Endometrial microvascular endothelial cells (primary cell): ENCODE data around the gene TMEM203. TPM values are rescaled to one million over a fixed set of nuclear protein-coding genes. Genes with fewer than 3 reads are reported as not detected.
"Not testable (repeated sequence)": the region's sequence is repeated elsewhere in the genome, so short reads cannot be mapped to it uniquely, and the experiment has no call there.

Experiments used
- in situ Hi-C: cut with HindIII; loops from 2 replicates; pipeline ENCODE4 v1.10.0; 2017; ENCODE audit warnings: low sequenced_read_pairs, low pct_unique_long_range_greater_than_20kb; ENCODE audit errors: inconsistent ontology term
- total RNA-seq: library from RNA; depleted of rRNA; stranded (reverse); fragments of >200 nt; gene quantifications from one replicate; pipeline ENCODE4 v1.2.3, GENCODE V29; 2015; ENCODE audit errors: inconsistent ontology term

TMEM203 gene
- total RNA-seq, 1 donor from 2014 or later: 28.1 TPM

- in situ Hi-C loops: not testable (repeated sequence)
Measured at GRCh38 chr9:137243266-137243625, 37.8 kb upstream of the TMEM203 start.

DNA sequence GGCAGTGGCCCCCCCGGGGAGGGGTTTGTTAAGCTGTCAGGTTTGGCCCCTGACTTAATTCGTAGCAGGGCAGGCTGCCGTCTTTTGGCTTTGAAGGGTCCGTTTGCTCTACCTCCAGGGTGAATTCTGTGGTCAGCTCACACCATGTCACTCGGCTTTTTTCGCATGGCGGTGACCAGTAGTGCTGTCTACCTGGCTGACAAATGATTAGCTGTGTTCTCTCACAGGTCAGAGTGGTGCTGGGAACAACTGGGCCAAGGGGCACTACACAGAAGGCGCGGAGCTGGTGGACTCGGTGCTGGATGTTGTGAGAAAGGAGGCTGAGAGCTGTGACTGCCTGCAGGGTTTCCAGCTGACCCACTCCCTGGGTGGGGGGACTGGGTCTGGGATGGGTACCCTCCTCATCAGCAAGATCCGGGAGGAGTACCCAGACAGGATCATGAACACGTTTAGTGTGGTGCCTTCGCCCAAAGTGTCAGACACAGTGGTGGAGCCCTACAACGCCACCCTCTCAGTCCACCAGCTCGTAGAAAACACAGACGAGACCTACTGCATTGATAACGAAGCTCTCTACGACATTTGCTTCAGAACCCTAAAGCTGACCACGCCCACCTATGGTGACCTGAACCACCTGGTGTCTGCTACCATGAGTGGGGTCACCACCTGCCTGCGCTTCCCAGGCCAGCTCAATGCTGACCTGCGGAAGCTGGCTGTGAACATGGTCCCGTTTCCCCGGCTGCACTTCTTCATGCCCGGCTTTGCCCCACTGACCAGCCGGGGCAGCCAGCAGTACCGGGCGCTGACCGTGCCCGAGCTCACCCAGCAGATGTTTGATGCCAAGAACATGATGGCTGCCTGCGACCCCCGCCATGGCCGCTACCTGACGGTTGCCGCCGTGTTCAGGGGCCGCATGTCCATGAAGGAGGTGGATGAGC lies 37.1 kb upstream of the TMEM203 start:
- in situ Hi-C loops: no loop called here

GRCh38 chr9:137241490-137242268 lies 36.2 kb upstream of the TMEM203 start:
- in situ Hi-C loops: no loop called here

- in situ Hi-C loops: no loop called here
Measured at GRCh38 chr9:137240841-137241489, 35.5 kb upstream of the TMEM203 start, which contains the start of gene TUBB4B. Gene TUBB4B (plus strand): TSS chr9:137241287. CDS start chr9:137241361, 74 bp downstream.

DNA sequence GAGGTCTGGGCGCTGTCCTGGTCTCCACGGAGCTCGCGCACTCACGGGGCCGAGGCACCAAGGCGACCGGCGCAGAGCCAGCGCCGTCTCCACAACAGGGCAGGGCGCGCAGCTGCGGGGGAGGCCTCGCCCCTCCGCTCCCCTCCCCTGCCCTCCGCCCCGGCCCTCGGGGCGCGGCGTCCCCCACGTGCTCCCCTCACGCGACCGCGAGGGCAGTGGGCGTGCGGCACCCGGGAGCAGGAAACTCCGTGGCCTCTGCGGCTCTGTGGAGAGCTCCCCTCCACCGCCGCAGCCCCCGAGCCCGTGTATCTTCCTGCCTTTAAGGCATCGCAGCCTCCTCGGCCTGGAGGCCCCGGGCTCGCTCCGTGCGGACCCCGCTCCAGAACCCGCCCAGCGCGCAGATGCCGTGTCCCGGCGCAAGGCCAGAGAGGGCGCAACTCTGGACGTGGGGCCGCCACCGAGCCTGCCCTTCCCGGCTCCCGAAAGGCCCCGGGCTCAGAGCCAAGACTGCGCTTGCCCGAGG lies 34.9 kb upstream of the TMEM203 start:
- in situ Hi-C loops: no loop called here

- in situ Hi-C loops: not testable (repeated sequence)
Measured at GRCh38 chr9:137239541-137240200, 34.2 kb upstream of the TMEM203 start.

DNA sequence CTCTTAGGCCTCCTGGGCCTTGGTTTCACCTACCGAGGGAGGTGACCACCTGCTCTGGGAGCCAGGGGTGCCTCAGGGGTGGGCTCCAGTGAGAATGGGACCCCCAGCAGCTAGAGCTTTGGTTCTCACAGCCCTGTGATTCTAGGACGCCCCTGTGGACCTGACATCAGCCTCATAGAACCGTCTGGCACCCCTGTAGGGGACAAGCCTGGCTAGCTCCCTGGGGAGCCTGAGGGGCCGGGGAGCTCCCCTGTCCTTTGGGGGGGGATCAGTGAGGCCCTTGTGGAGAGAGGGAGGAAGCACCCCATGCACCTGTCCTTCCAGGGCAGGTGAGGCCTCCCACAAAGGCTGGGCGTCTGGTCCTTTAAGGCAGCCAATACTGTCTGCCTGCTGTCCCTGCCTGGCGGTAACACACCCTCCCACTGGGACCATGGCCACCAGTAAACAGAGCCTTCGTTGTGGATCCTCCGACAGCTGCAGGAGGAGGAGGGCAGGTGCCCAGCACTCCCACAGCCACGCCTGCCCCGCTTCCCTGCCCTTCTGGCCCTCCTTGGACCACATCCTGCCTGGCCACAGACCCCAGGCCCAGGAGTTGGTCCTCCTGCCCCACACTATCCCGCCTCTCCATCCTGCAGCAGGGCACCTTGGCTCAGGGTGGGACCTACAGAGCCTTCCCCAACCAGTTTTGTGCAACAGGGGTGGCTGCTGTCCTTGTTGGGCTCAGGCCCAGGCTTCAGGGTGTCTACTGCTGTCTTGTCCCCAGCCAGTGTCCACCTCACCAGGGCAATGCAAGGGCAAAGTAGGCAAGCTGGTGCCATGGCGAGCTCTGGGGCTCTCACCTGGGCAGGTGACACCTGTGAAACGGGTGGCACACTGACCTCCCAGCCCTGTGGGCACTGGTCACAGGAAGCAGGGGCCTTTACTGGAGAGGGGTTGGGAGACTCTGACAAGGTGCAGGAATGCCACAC lies 32.6 kb upstream of the TMEM203 start:
- in situ Hi-C loops: no loop called here

DNA sequence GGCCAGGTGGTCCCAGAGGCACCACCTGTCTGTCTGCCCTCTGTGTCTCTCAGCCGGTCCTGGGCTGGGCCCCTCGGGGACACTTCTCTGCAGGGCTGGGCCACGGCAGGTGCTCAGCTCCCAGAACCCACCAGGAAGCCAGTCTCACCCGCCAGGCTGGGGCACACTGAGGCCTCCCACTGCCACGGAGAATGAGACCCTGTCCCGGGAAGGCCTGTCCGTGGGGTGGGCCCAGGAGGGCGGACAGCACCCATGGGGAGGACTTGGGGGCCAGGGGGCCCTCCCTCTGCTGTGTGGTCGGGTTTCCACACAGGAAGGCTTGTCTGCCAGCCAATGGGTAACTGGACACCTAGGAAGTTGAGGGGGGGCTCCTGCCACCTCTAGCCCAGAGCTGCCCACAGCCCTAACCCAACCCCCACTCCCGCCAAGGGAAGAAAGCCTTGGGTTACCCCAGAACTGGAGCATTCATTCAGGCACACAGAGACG lies 31.5 kb upstream of the TMEM203 start:
- in situ Hi-C loops: no loop called here

DNA sequence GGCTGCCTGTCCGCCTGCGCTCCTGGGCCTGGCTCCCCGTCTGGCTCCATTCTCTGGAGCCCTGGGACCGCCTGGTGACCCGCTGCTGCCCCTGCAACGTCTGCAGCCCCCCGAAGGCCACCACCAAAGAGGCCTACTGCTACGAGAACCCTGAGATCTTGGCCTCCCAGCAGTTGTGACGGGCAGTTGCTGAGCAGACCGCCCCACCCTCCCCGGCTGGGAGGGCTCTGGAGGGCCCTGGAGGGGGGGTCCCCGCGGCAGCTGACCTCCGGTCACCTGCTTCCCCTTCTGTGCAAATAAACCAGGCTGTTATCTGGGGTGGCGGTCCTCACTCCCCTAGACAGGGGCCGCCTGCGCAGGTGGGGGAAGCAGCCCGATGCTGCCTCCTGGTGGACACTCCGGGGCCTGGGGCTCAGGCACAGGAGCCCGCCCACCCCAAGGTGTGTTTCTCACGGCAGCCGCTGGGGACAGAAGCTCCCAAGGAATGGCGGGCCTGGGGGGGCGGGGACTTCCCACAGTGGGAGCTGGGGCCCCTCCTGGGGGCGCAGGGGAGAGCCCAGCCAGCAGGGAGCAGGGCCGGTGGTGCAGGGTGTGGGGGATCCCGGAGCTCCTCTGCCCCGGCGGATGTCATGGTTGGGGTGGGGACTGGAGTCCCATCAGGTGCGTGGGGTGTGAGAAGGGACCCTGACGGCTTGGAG lies 30.9 kb upstream of the TMEM203 start:
- in situ Hi-C loops: no loop called here

DNA sequence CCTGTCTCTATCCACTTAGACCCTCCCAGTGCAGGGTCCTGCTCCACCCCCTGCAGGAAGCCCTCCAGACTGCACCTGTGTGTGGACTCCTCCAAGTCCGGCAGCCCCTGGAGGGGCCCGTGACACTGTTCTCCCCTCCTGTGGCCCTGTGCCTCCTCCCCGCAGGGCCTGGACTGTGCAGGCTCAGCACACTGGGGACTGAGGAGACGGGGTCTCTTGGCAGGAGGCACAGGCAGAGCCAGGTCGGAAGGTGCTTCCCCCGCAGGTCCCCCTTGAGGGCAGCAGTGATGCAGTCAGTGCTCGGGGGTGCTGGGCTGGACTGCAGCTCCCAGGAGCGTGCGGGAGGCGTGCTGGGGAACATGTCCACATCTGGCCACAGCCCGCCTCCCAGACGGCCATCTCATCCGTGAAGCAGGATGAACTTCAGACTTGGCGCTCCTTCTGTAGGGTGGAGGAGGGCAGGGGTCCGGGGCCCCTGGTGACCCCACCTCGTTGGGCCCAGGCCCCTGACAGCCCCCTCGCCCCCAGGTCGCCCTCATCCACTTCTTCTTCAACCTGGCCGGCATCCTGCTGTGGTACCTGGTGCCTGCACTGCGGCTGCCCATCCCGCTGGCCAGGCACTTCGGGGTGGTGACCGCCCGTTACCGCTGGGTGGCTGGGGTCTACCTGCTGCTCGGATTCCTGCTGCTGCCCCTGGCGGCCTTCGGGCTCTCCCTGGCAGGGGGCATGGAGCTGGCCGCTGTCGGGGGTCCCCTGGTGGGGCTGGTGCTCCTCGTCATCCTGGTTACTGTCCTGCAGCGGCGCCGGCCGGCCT lies 30.2 kb upstream of the TMEM203 start:
- in situ Hi-C loops: no loop called here

- in situ Hi-C loops: no loop called here
Measured at GRCh38 chr9:137234758-137235423, 29.4 kb upstream of the TMEM203 start.

GRCh38 chr9:137234055-137234697 lies 28.7 kb upstream of the TMEM203 start:
- in situ Hi-C loops: no loop called here

- in situ Hi-C loops: no loop called here
Measured at GRCh38 chr9:137233143-137233980, 27.9 kb upstream of the TMEM203 start.

- in situ Hi-C loops: no loop called here
Measured at GRCh38 chr9:137232510-137232909, 27.1 kb upstream of the TMEM203 start.
